Thoracic aorta (tissue), 2 donors: Measurements from ENCODE around the gene ABCC3. TPM values are rescaled to one million over a fixed set of nuclear protein-coding genes. Genes with fewer than 3 reads are reported as not detected.
A peak's percentile ranks its signal among the peaks of the same experiment; 100 is the strongest.

Experiments used
- ATAC-seq: fragments of 150-250 bp; one replicate; pipeline ENCODE4 v1.8.0; 2017; ENCODE audit warnings: low read depth; ENCODE audit not compliant: insufficient number of reproducible peaks, low FRiP score
- DNase-seq: peaks from one replicate; pipeline ENCODE4 v3.0.0-alpha.2; 2020; ENCODE audit warnings: low spot score
- H3K27ac ChIP-seq, 2 donors: fragments of 200-600 bp; sonication (generic); 1 replicate in 1 of 2; 2 replicates in 1 of 2; pipeline ENCODE4 v1.5.1; 2016; ENCODE audit warnings: mild to moderate bottlenecking in 2 of 2, moderate library complexity in 2 of 2
- H3K27me3 ChIP-seq: fragments of 200-600 bp; sonication (generic); replicated peaks from 2 replicates; pipeline ENCODE4 v1.6.0; 2016; ENCODE audit warnings: mild to moderate bottlenecking; ENCODE audit not compliant: insufficient read depth
- H3K36me3 ChIP-seq: fragments of 200-600 bp; sonication (generic); one replicate; pipeline ENCODE4 v1.5.1; 2016
- H3K4me1 ChIP-seq, 2 donors: fragments of 200-600 bp; sonication (generic); 1 replicate in 1 of 2; 2 replicates in 1 of 2; pipeline versions ENCODE4 v1.5.1 to v1.6.0; 2016; ENCODE audit warnings: low read depth in 2 of 2, mild to moderate bottlenecking in 1 of 2; ENCODE audit not compliant: control insufficient read depth in 1 of 2
- H3K4me3 ChIP-seq: fragments of 200-600 bp; sonication (generic); 2 replicates; pipeline ENCODE4 v1.5.1; 2016; ENCODE audit warnings: mild to moderate bottlenecking
- H3K9me3 ChIP-seq: fragments of 200-600 bp; sonication (generic); 2 replicates; pipeline ENCODE4 v1.5.1; 2016
- total RNA-seq, 2 donors: library from RNA; depleted of rRNA; stranded (reverse); fragments of >200 nt; gene quantifications; one replicate each; pipeline versions ENCODE4 v1.1.0 to v1.2.3, GENCODE V29; 2016
- TF ChIP-seq, protein P1 (sequence below): fragments of 200-600 bp; sonication (generic); IDR thresholded peaks from one replicate; pipeline ENCODE4 v1.5.1; 2019; ENCODE audit warnings: antibody characterized with exemption

The ABCC3 gene
- total RNA-seq, 2 donors from 2014 or later, result 72.7 to 143 TPM

DNA sequence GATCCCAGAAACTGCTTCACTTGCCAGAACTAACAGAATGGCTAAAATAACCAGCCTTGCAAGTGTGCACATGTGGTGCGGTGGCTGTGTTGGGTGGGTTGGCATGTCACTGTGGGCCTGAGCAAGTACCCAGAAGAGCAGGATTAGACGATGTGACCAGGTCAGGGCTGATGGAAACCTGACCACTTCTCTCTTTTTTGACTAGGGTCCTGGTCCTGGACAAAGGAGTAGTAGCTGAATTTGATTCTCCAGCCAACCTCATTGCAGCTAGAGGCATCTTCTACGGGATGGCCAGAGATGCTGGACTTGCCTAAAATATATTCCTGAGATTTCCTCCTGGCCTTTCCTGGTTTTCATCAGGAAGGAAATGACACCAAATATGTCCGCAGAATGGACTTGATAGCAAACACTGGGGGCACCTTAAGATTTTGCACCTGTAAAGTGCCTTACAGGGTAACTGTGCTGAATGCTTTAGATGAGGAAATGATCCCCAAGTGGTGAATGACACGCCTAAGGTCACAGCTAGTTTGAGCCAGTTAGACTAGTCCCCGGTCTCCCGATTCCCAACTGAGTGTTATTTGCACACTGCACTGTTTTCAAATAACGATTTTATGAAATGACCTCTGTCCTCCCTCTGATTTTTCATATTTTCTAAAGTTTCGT, 56.3 kb downstream of the ABCC3 start:
- Histone ChIP-seq H3K9me3 (no peaks in the 10 kb centered on the region), H3K4me3 (no peak overlapping the region), H3K4me1 (peaks cover 50 to 86% of the 10 kb centered on the region in 2 donors), H3K36me3 (peaks cover 6% of the 10 kb centered on the region), H3K27me3 (no peaks in the 10 kb centered on the region), H3K27ac (peak overlapping the region in 1 of 2 donors; percentile 12)
- TF ChIP-seq, protein P1, sequence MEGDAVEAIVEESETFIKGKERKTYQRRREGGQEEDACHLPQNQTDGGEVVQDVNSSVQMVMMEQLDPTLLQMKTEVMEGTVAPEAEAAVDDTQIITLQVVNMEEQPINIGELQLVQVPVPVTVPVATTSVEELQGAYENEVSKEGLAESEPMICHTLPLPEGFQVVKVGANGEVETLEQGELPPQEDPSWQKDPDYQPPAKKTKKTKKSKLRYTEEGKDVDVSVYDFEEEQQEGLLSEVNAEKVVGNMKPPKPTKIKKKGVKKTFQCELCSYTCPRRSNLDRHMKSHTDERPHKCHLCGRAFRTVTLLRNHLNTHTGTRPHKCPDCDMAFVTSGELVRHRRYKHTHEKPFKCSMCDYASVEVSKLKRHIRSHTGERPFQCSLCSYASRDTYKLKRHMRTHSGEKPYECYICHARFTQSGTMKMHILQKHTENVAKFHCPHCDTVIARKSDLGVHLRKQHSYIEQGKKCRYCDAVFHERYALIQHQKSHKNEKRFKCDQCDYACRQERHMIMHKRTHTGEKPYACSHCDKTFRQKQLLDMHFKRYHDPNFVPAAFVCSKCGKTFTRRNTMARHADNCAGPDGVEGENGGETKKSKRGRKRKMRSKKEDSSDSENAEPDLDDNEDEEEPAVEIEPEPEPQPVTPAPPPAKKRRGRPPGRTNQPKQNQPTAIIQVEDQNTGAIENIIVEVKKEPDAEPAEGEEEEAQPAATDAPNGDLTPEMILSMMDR, result no peak
- ATAC-seq, result no peak
- no peak for DNase-seq

DNA sequence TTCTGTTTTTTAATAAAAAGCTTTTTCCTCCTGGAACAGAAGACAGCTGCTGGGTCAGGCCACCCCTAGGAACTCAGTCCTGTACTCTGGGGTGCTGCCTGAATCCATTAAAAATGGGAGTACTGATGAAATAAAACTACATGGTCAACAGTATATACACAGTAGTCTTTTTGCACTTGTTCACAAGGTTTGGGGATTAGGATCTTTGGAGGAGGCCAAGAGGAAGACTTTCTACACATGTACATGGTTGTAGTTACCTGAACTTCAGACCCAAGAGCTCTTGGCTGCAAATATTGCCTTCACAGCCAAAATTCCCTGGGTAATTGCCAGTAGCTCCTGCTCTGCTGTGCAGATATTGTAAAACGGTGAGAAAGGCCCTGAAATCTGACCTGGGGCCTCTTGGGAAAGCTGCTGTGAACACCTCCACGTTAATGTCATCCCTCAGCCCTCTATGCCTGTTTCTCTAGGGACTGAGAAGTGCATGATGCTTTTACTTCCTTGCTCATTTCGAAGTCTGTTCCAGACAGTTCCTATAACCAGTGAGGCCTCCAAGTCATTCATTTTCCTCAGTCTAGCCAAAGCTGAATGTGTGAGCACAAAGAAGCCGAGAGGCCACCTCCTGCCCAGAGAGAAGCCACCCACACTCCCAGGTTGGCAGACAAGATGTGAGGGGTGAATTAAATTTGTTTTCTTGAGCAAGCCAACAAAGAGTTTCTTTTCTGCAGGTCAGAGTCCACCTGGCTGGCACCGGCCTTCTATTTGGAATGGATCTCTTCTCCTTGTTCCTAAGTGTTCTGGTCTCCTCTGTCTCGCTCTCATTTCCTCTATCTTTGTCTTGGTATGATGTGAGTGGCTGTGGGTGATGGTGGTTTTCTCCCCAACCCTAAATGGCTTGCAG, 57.1 kb downstream of the ABCC3 start:
- ATAC-seq, result no peak
- peaks cover 12% of the 10 kb centered on the region for H3K36me3 ChIP-seq
- no peaks in the 10 kb centered on the region for H3K9me3 ChIP-seq
- TF ChIP-seq, protein P1, result no peak
- no peaks in the 10 kb centered on the region for H3K27me3 ChIP-seq
- peak overlapping the region in 1 of 2 donors; percentile 57 for H3K27ac ChIP-seq
- no peak overlapping the region for H3K4me3 ChIP-seq
- H3K4me1 ChIP-seq, result peaks cover 45 to 79% of the 10 kb centered on the region in 2 donors
- DNase-seq, result no peak

DNA sequence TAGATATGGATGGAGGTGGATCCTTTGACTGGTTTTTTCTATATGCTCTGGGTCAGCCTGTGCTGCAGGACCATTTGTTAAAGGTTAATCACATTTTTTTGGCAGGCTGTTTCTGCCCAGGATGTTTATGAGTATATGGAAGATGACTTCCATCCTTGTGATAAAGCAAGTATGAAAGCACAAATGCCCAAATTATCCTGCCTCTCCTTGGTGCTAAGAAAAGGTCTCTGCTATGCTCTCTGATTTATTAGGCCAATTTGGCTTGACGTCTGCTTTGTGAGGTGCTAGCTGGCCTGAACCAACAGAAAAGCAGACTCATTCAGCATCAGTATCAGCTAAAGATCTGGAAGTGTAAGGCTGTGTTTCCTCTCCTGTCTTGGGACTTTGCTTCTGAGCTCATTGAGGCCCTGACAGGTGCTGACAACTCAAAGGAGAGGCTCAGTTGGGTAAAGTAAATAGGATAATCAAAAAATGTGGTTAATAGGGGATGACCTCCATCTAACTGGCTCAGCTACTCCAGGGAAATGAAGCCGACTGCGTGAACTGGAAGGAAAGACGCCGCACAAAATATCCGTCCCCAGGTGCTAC, 57.9 kb downstream of the ABCC3 start:
- TF ChIP-seq, protein P1, result no peak
- no peak for ATAC-seq
- Histone ChIP-seq H3K9me3 (no peaks in the 10 kb centered on the region), H3K36me3 (peaks cover 20% of the 10 kb centered on the region), H3K27ac (peak overlapping the region; percentile 57 to 59), H3K4me1 (peaks cover 38 to 72% of the 10 kb centered on the region in 2 donors), H3K27me3 (no peaks in the 10 kb centered on the region), H3K4me3 (no peak overlapping the region)
- DNase-seq, result no peak

DNA sequence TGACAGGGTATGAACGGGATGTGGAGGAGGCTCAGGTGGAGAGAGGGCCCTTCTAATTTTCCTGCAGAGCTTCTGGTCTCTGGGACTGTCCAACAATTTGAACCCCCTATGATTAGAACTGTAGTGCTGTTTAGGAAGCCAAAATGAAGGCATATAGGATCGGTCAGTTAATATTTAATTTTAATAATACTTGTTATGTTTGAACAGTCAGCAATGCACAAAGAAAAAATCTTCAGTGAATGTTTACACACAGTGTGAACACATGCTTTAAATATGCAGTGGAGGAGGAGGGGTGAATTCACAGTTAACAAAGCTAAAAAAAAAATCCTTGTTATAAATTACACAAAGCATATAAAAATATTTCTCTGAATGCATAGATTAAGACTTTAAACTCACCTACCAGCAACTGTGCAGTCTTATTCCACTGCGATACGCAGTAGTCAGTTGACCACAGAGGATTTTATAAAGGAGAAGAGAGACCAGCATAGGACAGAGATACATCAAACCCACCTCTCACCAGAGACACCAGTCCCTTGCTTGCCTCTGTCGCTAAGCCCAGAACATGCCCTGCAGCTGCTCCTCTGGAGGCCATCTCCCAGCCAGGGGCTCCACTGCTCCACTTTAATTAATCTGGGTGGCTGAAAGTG, 58.5 kb downstream of the ABCC3 start:
- DNase-seq (no peak), ATAC-seq (no peak)
- H3K4me3 ChIP-seq, result no peak overlapping the region
- peaks cover 25% of the 10 kb centered on the region for H3K36me3 ChIP-seq
- H3K4me1 ChIP-seq, result peaks cover 36 to 67% of the 10 kb centered on the region in 2 donors
- TF ChIP-seq, protein P1, result no peak
- H3K27me3 ChIP-seq, result no peaks in the 10 kb centered on the region
- H3K9me3 ChIP-seq, result no peaks in the 10 kb centered on the region
- peak overlapping the region; percentile 57 to 59 for H3K27ac ChIP-seq
